OCI-LY1 (cell line): ENCODE measurements around the gene GPR18.
"Not testable (repeated sequence)": the region's sequence is repeated elsewhere in the genome, so short reads cannot be mapped to it uniquely, and the experiment has no call there.

ENCODE experiments used
- H2AFZ ChIP-seq: fragments of 200-600 bp; sonication (generic), shearing (Covaris generic); 2 replicates; pipeline ENCODE4 v1.6.0; 2014; ENCODE audit warnings: antibody characterized with exemption, mild to moderate bottlenecking, low read length
- H3F3A ChIP-seq: fragments of 200-600 bp; sonication (generic), shearing (Covaris generic); 2 replicates; pipeline ENCODE4 v1.6.0; 2014; ENCODE audit warnings: mild to moderate bottlenecking, antibody characterized with exemption, low read length, moderate library complexity; ENCODE audit not compliant: insufficient read depth
- H3K27ac ChIP-seq: fragments of 200-600 bp; sonication (generic); 2 replicates; pipeline ENCODE4 v1.5.1; 2014; ENCODE audit warnings: low read length, mixed run types, mild to moderate bottlenecking, low read depth; ENCODE audit not compliant: poor library complexity, severe bottlenecking
- H3K27me3 ChIP-seq: fragments of 200-600 bp; sonication (generic); 2 replicates; pipeline ENCODE4 v1.6.0; 2014; ENCODE audit warnings: antibody characterized with exemption, mild to moderate bottlenecking, low read length, moderate library complexity; ENCODE audit not compliant: insufficient read depth
- H3K36me3 ChIP-seq: fragments of 200-600 bp; sonication (generic); 2 replicates; pipeline ENCODE4 v1.6.1; 2014; ENCODE audit warnings: mild to moderate bottlenecking, antibody characterized with exemption, low read length, moderate library complexity, mixed read lengths; ENCODE audit not compliant: insufficient read depth
- H3K4me1 ChIP-seq: fragments of 200-600 bp; sonication (generic); 2 replicates; pipeline ENCODE4 v1.5.1; 2014; ENCODE audit warnings: mild to moderate bottlenecking, low read length, moderate library complexity; ENCODE audit not compliant: insufficient read depth, severe bottlenecking
- H3K4me2 ChIP-seq: fragments of 200-600 bp; sonication (generic), shearing (Covaris generic); 2 replicates; pipeline ENCODE4 v1.6.1; 2014; ENCODE audit warnings: low read length
- H3K4me3 ChIP-seq: fragments of 200-600 bp; sonication (generic); 2 replicates; pipeline ENCODE4 v1.5.1; 2014; ENCODE audit warnings: low read length, low read depth, mild to moderate bottlenecking, mixed read lengths; ENCODE audit not compliant: poor library complexity, severe bottlenecking
- H3K79me2 ChIP-seq: fragments of 200-600 bp; shearing (Covaris generic); 2 replicates; pipeline ENCODE4 v1.6.1; 2016; ENCODE audit warnings: mixed run types, low read length, mixed read lengths; ENCODE audit not compliant: insufficient read depth
- H3K9ac ChIP-seq: fragments of 200-600 bp; sonication (generic), shearing (Covaris generic); 2 replicates; pipeline ENCODE4 v1.6.1; 2014; ENCODE audit warnings: mild to moderate bottlenecking, low read length, mixed read lengths
- H3K9me2 ChIP-seq: fragments of 200-600 bp; sonication (generic), shearing (Covaris generic); 2 replicates; pipeline ENCODE4 v1.6.1; 2014; ENCODE audit warnings: low read depth, mild to moderate bottlenecking, low read length, mixed read lengths
- H3K9me3 ChIP-seq: fragments of 200-600 bp; shearing (Covaris generic); 2 replicates; pipeline ENCODE4 v1.6.1; 2014; ENCODE audit warnings: low read length, mixed read lengths
- H4K20me1 ChIP-seq: fragments of 200-600 bp; sonication (generic), shearing (Covaris generic); 2 replicates; pipeline ENCODE4 v1.6.0; 2016; ENCODE audit warnings: mild to moderate bottlenecking, low read length; ENCODE audit not compliant: insufficient read depth
- CTCF ChIP-seq: fragments of 200-600 bp; sonication (generic), shearing (Covaris generic); IDR thresholded peaks from 2 replicates; pipeline ENCODE4 v1.5.1; 2017; ENCODE audit warnings: mild to moderate bottlenecking, antibody characterized with exemption, low read length, moderate library complexity, mixed read lengths
- EZH2 ChIP-seq: fragments of 200-600 bp; sonication (generic), shearing (Covaris generic); IDR thresholded peaks from 2 replicates; pipeline ENCODE4 v1.8.0; 2017; ENCODE audit warnings: borderline replicate concordance, mixed run types, mild to moderate bottlenecking, antibody characterized with exemption, low read length, moderate library complexity, mixed read lengths

GPR18 gene

GRCh38 chr13:99230991-99231390, 27.2 kb downstream of the GPR18 start:
- peaks cover 59% of the 10 kb centered on the region for H3K4me1 ChIP-seq
- TF ChIP-seq CTCF (no peak), EZH2 (no peak)

GRCh38 chr13:99230588-99230987, 27.6 kb downstream of the GPR18 start:
- H3K79me2 ChIP-seq, H4K20me1 ChIP-seq, H3K4me3 ChIP-seq, H3K9me2 ChIP-seq, H3K9ac ChIP-seq, H3K4me2 ChIP-seq, H3K27me3 ChIP-seq, H3K36me3 ChIP-seq, H3F3A ChIP-seq, H2AFZ ChIP-seq, H3K27ac ChIP-seq, H3K9me3 ChIP-seq: not testable (repeated sequence)
- peaks cover 62% of the 10 kb centered on the region for H3K4me1 ChIP-seq

More at GRCh38 chr13:99230991-99231390, 27.2 kb downstream of the GPR18 start:
- Histone ChIP-seq H3K4me3 (no peak overlapping the region), H3K36me3 (peaks cover 6% of the 10 kb centered on the region), H3K79me2 (no peaks in the 10 kb centered on the region; the same call in 1 of the 2 replicates), H3K9me3 (no peaks in the 10 kb centered on the region), H3K4me2 (peak overlapping the region; percentile 50), H4K20me1 (peaks cover under 1% of the 10 kb centered on the region; the same call in 1 of the 2 replicates), H2AFZ (no peak overlapping the region), H3K27ac (peak overlapping the region; percentile 42), H3F3A (no peaks in the 10 kb centered on the region), H3K9me2 (no peaks in the 10 kb centered on the region), H3K9ac (no peak overlapping the region), H3K27me3 (0 out of 2 replicates have a peak, but pooled peaks cover 4% of the 10 kb centered on the region)

GRCh38 chr13:99228737-99229691, 29.2 kb downstream of the GPR18 start:
- H3K79me2 ChIP-seq, result peaks cover 15% of the 10 kb centered on the region

More at GRCh38 chr13:99228737-99229691, 29.2 kb downstream of the GPR18 start:
- Histone ChIP-seq H3K27me3 (0 out of 2 replicates have a peak, but pooled peaks cover 4% of the 10 kb centered on the region), H4K20me1 (peaks cover 4% of the 10 kb centered on the region; the same call in 1 of the 2 replicates), H3K4me3 (peak overlapping the region; percentile 22), H2AFZ (no peak overlapping the region), H3K4me1 (peaks cover 70% of the 10 kb centered on the region), H3K9me3 (no peaks in the 10 kb centered on the region), H3F3A (no peaks in the 10 kb centered on the region), H3K27ac (peak overlapping the region; percentile 74), H3K4me2 (peak overlapping the region; percentile 65), H3K36me3 (peaks cover 6% of the 10 kb centered on the region), H3K9me2 (no peaks in the 10 kb centered on the region), H3K9ac (peak overlapping the region; percentile 14)
- no peak for TF ChIP-seq EZH2
- no peak for TF ChIP-seq CTCF
